Effector memory CD4-positive, alpha-beta T cell (primary cell): ENCODE data around the gene CFTR.
"Not testable (repeated sequence)": the region's sequence is repeated elsewhere in the genome, so short reads cannot be mapped to it uniquely, and the experiment has no call there.

ENCODE experiments used
- DNase-seq, 3 donors: peaks; one replicate each; pipeline ENCODE4 v3.0.0-alpha.2; 2020
- H3K27ac ChIP-seq: 2 replicates; pipeline ENCODE4 v1.7.0; 2013; ENCODE audit warnings: mild to moderate bottlenecking, low read length, moderate library complexity; ENCODE audit not compliant: insufficient read depth, poor library complexity, severe bottlenecking
- H3K27me3 ChIP-seq: replicated peaks from 2 replicates; pipeline ENCODE4 v1.7.0; 2013; ENCODE audit warnings: mild to moderate bottlenecking, low read length; ENCODE audit not compliant: insufficient read depth, control insufficient read depth, poor library complexity, severe bottlenecking
- H3K36me3 ChIP-seq: 2 replicates; pipeline ENCODE4 v1.7.0; 2013; ENCODE audit warnings: mild to moderate bottlenecking, low read length, moderate library complexity; ENCODE audit not compliant: control insufficient read depth, insufficient read depth
- H3K4me1 ChIP-seq: 2 replicates; pipeline ENCODE4 v1.7.0; 2013; ENCODE audit warnings: low read length, mild to moderate bottlenecking; ENCODE audit not compliant: control insufficient read depth, insufficient read depth, poor library complexity, severe bottlenecking
- H3K4me3 ChIP-seq: 2 replicates; pipeline ENCODE4 v1.7.0; 2013; ENCODE audit warnings: low read length, low read depth, mild to moderate bottlenecking; ENCODE audit not compliant: insufficient read depth, poor library complexity, severe bottlenecking
- H3K9me3 ChIP-seq: 2 replicates; pipeline ENCODE4 v1.7.0; 2013; ENCODE audit warnings: mild to moderate bottlenecking, low read length, moderate library complexity; ENCODE audit not compliant: control insufficient read depth

The CFTR gene

GRCh38 chr7:117690147-117690546, 210.3 kb downstream of the CFTR start:
- Histone ChIP-seq H3K27me3 (no peaks in the 10 kb centered on the region), H3K4me1 (no peaks in the 10 kb centered on the region), H3K4me3 (no peak overlapping the region), H3K27ac (no peak overlapping the region), H3K36me3 (no peaks in the 10 kb centered on the region), H3K9me3 (no peaks in the 10 kb centered on the region)
- no peak for DNase-seq

- H3K27ac ChIP-seq: no peak overlapping the region
- no peak overlapping the region for H3K4me3 ChIP-seq
- no peak for DNase-seq
- no peaks in the 10 kb centered on the region for H3K36me3 ChIP-seq
- H3K27me3 ChIP-seq: no peaks in the 10 kb centered on the region
- no peaks in the 10 kb centered on the region for H3K9me3 ChIP-seq
- no peaks in the 10 kb centered on the region for H3K4me1 ChIP-seq
Measured at GRCh38 chr7:117692338-117692737, 212.5 kb downstream of the CFTR start.

GRCh38 chr7:117698018-117698417, 218.2 kb downstream of the CFTR start:
- Histone ChIP-seq H3K36me3 (no peaks in the 10 kb centered on the region), H3K27ac (no peak overlapping the region), H3K9me3 (no peaks in the 10 kb centered on the region), H3K4me3 (no peak overlapping the region), H3K27me3 (no peaks in the 10 kb centered on the region), H3K4me1 (no peaks in the 10 kb centered on the region)
- no peak for DNase-seq

- Histone ChIP-seq H3K4me3 (no peak overlapping the region), H3K9me3 (no peaks in the 10 kb centered on the region), H3K27ac (no peak overlapping the region), H3K27me3 (no peaks in the 10 kb centered on the region), H3K36me3 (no peaks in the 10 kb centered on the region), H3K4me1 (no peaks in the 10 kb centered on the region)
- DNase-seq: no peak
Measured at GRCh38 chr7:117704063-117704462, 224.2 kb downstream of the CFTR start.

GRCh38 chr7:117705630-117706029, 225.8 kb downstream of the CFTR start:
- no peaks in the 10 kb centered on the region for H3K27me3 ChIP-seq
- H3K9me3 ChIP-seq: no peaks in the 10 kb centered on the region
- H3K36me3 ChIP-seq: no peaks in the 10 kb centered on the region
- H3K4me3 ChIP-seq: no peak overlapping the region
- no peaks in the 10 kb centered on the region for H3K4me1 ChIP-seq
- H3K27ac ChIP-seq: no peak overlapping the region
- no peak for DNase-seq

- no peak overlapping the region for H3K4me3 ChIP-seq
- no peak overlapping the region for H3K27ac ChIP-seq
- H3K27me3 ChIP-seq: no peaks in the 10 kb centered on the region
- H3K4me1 ChIP-seq: no peaks in the 10 kb centered on the region
- H3K36me3 ChIP-seq: no peaks in the 10 kb centered on the region
- no peak for DNase-seq
- H3K9me3 ChIP-seq: no peaks in the 10 kb centered on the region
Measured at GRCh38 chr7:117706210-117706609, 226.4 kb downstream of the CFTR start.

GRCh38 chr7:117707080-117707479, 227.3 kb downstream of the CFTR start:
- no peaks in the 10 kb centered on the region for H3K27me3 ChIP-seq
- H3K36me3 ChIP-seq: no peaks in the 10 kb centered on the region
- H3K9me3 ChIP-seq: no peaks in the 10 kb centered on the region
- H3K27ac ChIP-seq: no peak overlapping the region
- DNase-seq: no peak
- no peak overlapping the region for H3K4me3 ChIP-seq
- H3K4me1 ChIP-seq: no peaks in the 10 kb centered on the region

GRCh38 chr7:117708173-117708572, 228.3 kb downstream of the CFTR start:
- H3K27ac ChIP-seq, H3K4me3 ChIP-seq, H3K9me3 ChIP-seq, H3K36me3 ChIP-seq, DNase-seq, H3K4me1 ChIP-seq, H3K27me3 ChIP-seq: not testable (repeated sequence)

GRCh38 chr7:117711556-117711955, 231.7 kb downstream of the CFTR start:
- Histone ChIP-seq H3K27me3 (no peaks in the 10 kb centered on the region), H3K4me1 (no peaks in the 10 kb centered on the region), H3K27ac (no peak overlapping the region), H3K36me3 (no peaks in the 10 kb centered on the region), H3K4me3 (no peak overlapping the region), H3K9me3 (no peaks in the 10 kb centered on the region)
- no peak for DNase-seq

- H3K4me1 ChIP-seq: no peaks in the 10 kb centered on the region
- H3K9me3 ChIP-seq: no peaks in the 10 kb centered on the region
- H3K27ac ChIP-seq: no peak overlapping the region
- no peaks in the 10 kb centered on the region for H3K36me3 ChIP-seq
- no peak overlapping the region for H3K4me3 ChIP-seq
- DNase-seq: no peak
- H3K27me3 ChIP-seq: no peaks in the 10 kb centered on the region
Measured at GRCh38 chr7:117715784-117716445, 236.1 kb downstream of the CFTR start.
